Activated naive CD8-positive, alpha-beta T cell treated with anti-CD3 and anti-CD28 coated beads, Interleukin-2, amount 50 U/mL, for 24 hours (primary cell): ENCODE results near the gene MTMR6.

Source experiments
- ATAC-seq: fragments of 150-1000 bp; cut with Tn5 transposase; one replicate; pipeline ENCODE4 v1.10.0; 2021
- DNase-seq: peaks from one replicate; pipeline ENCODE4 v3.0.0; 2021
- H3K27ac Mint-ChIP-seq: one replicate; pipeline ENCODE4 v1.8.0; 2021; ENCODE audit warnings: mild to moderate bottlenecking, mixed read lengths
- H3K27me3 Mint-ChIP-seq: one replicate; pipeline ENCODE4 v1.8.0; 2021; ENCODE audit warnings: mixed read lengths
- H3K36me3 Mint-ChIP-seq: one replicate; pipeline ENCODE4 v1.8.0; 2021; ENCODE audit warnings: low read depth, mixed read lengths
- H3K4me1 Mint-ChIP-seq: one replicate; pipeline ENCODE4 v1.8.0; 2021; ENCODE audit warnings: mixed read lengths
- H3K4me3 Mint-ChIP-seq: one replicate; pipeline ENCODE4 v1.8.0; 2021; ENCODE audit warnings: mild to moderate bottlenecking, moderate library complexity, mixed read lengths
- H3K9me3 Mint-ChIP-seq: one replicate; pipeline ENCODE4 v1.8.0; 2021; ENCODE audit warnings: mixed read lengths

Gene MTMR6

GRCh38 chr13:25249001-25249543 is 38.2 kb downstream of the MTMR6 start:
- no peak overlapping the region for H3K27ac Mint-ChIP-seq
- no peaks in the 10 kb centered on the region for H3K4me1 Mint-ChIP-seq
- H3K36me3 Mint-ChIP-seq = peaks cover 34% of the 10 kb centered on the region
- H3K4me3 Mint-ChIP-seq = no peak overlapping the region
- DNase-seq = no peak
- no peaks in the 10 kb centered on the region for H3K27me3 Mint-ChIP-seq
- peaks cover 4% of the 10 kb centered on the region for H3K9me3 Mint-ChIP-seq
- ATAC-seq = no peak

GRCh38 chr13:25248071-25248470 is 39.2 kb downstream of the MTMR6 start:
- ATAC-seq = no peak

GRCh38 chr13:25247360-25247759 is 39.9 kb downstream of the MTMR6 start:
- Mint-ChIP-seq H3K9me3 (peaks cover 4% of the 10 kb centered on the region), H3K4me1 (no peaks in the 10 kb centered on the region), H3K27me3 (no peaks in the 10 kb centered on the region), H3K36me3 (peaks cover 27% of the 10 kb centered on the region), H3K27ac (no peak overlapping the region), H3K4me3 (no peak overlapping the region)
- ATAC-seq (no peak), DNase-seq (no peak)

More at GRCh38 chr13:25248071-25248470, 39.2 kb downstream of the MTMR6 start:
- Mint-ChIP-seq H3K36me3 (peaks cover 29% of the 10 kb centered on the region), H3K4me1 (no peaks in the 10 kb centered on the region), H3K4me3 (no peak overlapping the region), H3K27ac (no peak overlapping the region), H3K27me3 (no peaks in the 10 kb centered on the region), H3K9me3 (peaks cover 4% of the 10 kb centered on the region)
- DNase-seq = no peak

GRCh38 chr13:25244123-25244522 is 43.2 kb downstream of the MTMR6 start:
- H3K4me3 Mint-ChIP-seq = no peak overlapping the region

GRCh38 chr13:25242956-25243355 is 44.3 kb downstream of the MTMR6 start:
- Mint-ChIP-seq H3K4me3 (no peak overlapping the region), H3K36me3 (peaks cover 23% of the 10 kb centered on the region), H3K9me3 (peaks cover 4% of the 10 kb centered on the region), H3K4me1 (no peaks in the 10 kb centered on the region), H3K27ac (no peak overlapping the region), H3K27me3 (no peaks in the 10 kb centered on the region)
- ATAC-seq = no peak
- DNase-seq = no peak

More at GRCh38 chr13:25244123-25244522, 43.2 kb downstream of the MTMR6 start:
- H3K36me3 Mint-ChIP-seq = peaks cover 26% of the 10 kb centered on the region
- peaks cover 4% of the 10 kb centered on the region for H3K9me3 Mint-ChIP-seq
- ATAC-seq = no peak
- H3K27ac Mint-ChIP-seq = no peak overlapping the region
- no peak for DNase-seq
- no peaks in the 10 kb centered on the region for H3K27me3 Mint-ChIP-seq
- H3K4me1 Mint-ChIP-seq = no peaks in the 10 kb centered on the region

GRCh38 chr13:25241007-25241406 is 46.3 kb downstream of the MTMR6 start:
- ATAC-seq (no peak), DNase-seq (no peak)
- Mint-ChIP-seq H3K9me3 (peaks cover 4% of the 10 kb centered on the region), H3K27ac (no peak overlapping the region), H3K27me3 (no peaks in the 10 kb centered on the region), H3K36me3 (peaks cover 17% of the 10 kb centered on the region), H3K4me1 (no peaks in the 10 kb centered on the region), H3K4me3 (no peak overlapping the region)

GRCh38 chr13:25237083-25237482 is 50.2 kb downstream of the MTMR6 start:
- Mint-ChIP-seq H3K4me3 (no peak overlapping the region), H3K27me3 (no peaks in the 10 kb centered on the region), H3K27ac (no peak overlapping the region), H3K4me1 (no peaks in the 10 kb centered on the region), H3K36me3 (no peaks in the 10 kb centered on the region), H3K9me3 (no peaks in the 10 kb centered on the region)
- DNase-seq (no peak), ATAC-seq (no peak)

- Mint-ChIP-seq H3K27ac (no peak overlapping the region), H3K4me3 (no peak overlapping the region), H3K4me1 (no peaks in the 10 kb centered on the region), H3K27me3 (peaks cover 5% of the 10 kb centered on the region), H3K9me3 (no peaks in the 10 kb centered on the region), H3K36me3 (no peaks in the 10 kb centered on the region)
- ATAC-seq (no peak), DNase-seq (no peak)
These were observed 53.4 kb downstream of the MTMR6 start for GRCh38 chr13:25233861-25234260.

GRCh38 chr13:25232937-25233515 is 54.3 kb downstream of the MTMR6 start:
- H3K27ac Mint-ChIP-seq = no peak overlapping the region

GRCh38 chr13:25231517-25231916 is 55.8 kb downstream of the MTMR6 start:
- H3K4me3 Mint-ChIP-seq = no peak overlapping the region
- H3K4me1 Mint-ChIP-seq = no peaks in the 10 kb centered on the region
- H3K27ac Mint-ChIP-seq = no peak overlapping the region
- DNase-seq (no peak), ATAC-seq (no peak)
- peaks cover 8% of the 10 kb centered on the region for H3K27me3 Mint-ChIP-seq
- no peaks in the 10 kb centered on the region for H3K9me3 Mint-ChIP-seq
- no peaks in the 10 kb centered on the region for H3K36me3 Mint-ChIP-seq

More at GRCh38 chr13:25232937-25233515, 54.3 kb downstream of the MTMR6 start:
- DNase-seq (no peak), ATAC-seq (no peak)
- Mint-ChIP-seq H3K27me3 (peaks cover 5% of the 10 kb centered on the region), H3K4me1 (no peaks in the 10 kb centered on the region), H3K36me3 (no peaks in the 10 kb centered on the region), H3K9me3 (no peaks in the 10 kb centered on the region), H3K4me3 (no peak overlapping the region)

- no peak overlapping the region for H3K27ac Mint-ChIP-seq
- no peaks in the 10 kb centered on the region for H3K36me3 Mint-ChIP-seq
- H3K9me3 Mint-ChIP-seq = no peaks in the 10 kb centered on the region
- DNase-seq = no peak
- H3K27me3 Mint-ChIP-seq = peaks cover 11% of the 10 kb centered on the region
- H3K4me1 Mint-ChIP-seq = no peaks in the 10 kb centered on the region
- H3K4me3 Mint-ChIP-seq = no peak overlapping the region
- ATAC-seq = no peak
These were observed 59.6 kb downstream of the MTMR6 start for GRCh38 chr13:25227690-25228089.

- Mint-ChIP-seq H3K27ac (no peak overlapping the region), H3K4me3 (no peak overlapping the region), H3K27me3 (peaks cover 16% of the 10 kb centered on the region), H3K4me1 (no peaks in the 10 kb centered on the region), H3K36me3 (no peaks in the 10 kb centered on the region), H3K9me3 (no peaks in the 10 kb centered on the region)
- ATAC-seq (no peak), DNase-seq (no peak)
These were observed 61.3 kb downstream of the MTMR6 start for GRCh38 chr13:25225970-25226369.

- ATAC-seq (no peak), DNase-seq (no peak)
- no peak overlapping the region for H3K27ac Mint-ChIP-seq
- H3K4me3 Mint-ChIP-seq = no peak overlapping the region
- H3K4me1 Mint-ChIP-seq = no peaks in the 10 kb centered on the region
- no peaks in the 10 kb centered on the region for H3K36me3 Mint-ChIP-seq
- H3K9me3 Mint-ChIP-seq = no peaks in the 10 kb centered on the region
- peaks cover 14% of the 10 kb centered on the region for H3K27me3 Mint-ChIP-seq
These were observed 63.1 kb downstream of the MTMR6 start for GRCh38 chr13:25224151-25224550.

GRCh38 chr13:25222740-25223139 is 64.5 kb downstream of the MTMR6 start:
- Mint-ChIP-seq H3K27me3 (peaks cover 11% of the 10 kb centered on the region), H3K36me3 (no peaks in the 10 kb centered on the region), H3K4me1 (no peaks in the 10 kb centered on the region), H3K27ac (no peak overlapping the region), H3K9me3 (no peaks in the 10 kb centered on the region), H3K4me3 (no peak overlapping the region)
- no peak for ATAC-seq
- no peak for DNase-seq

- H3K4me3 Mint-ChIP-seq = no peak overlapping the region
- H3K36me3 Mint-ChIP-seq = no peaks in the 10 kb centered on the region
- peaks cover 14% of the 10 kb centered on the region for H3K27me3 Mint-ChIP-seq
These were observed 69.3 kb downstream of the MTMR6 start for GRCh38 chr13:25218019-25218418.

More at GRCh38 chr13:25218019-25218418, 69.3 kb downstream of the MTMR6 start:
- Mint-ChIP-seq H3K9me3 (no peaks in the 10 kb centered on the region), H3K27ac (no peak overlapping the region), H3K4me1 (no peaks in the 10 kb centered on the region)
- DNase-seq = no peak
- no peak for ATAC-seq
